ENCODE results near the gene KIAA1328. TPM values are rescaled to one million over a fixed set of nuclear protein-coding genes. Genes with fewer than 3 reads are reported as not detected.

Gene KIAA1328
- total and polyA plus RNA-seq, 2 donors (not counting 3 experiments of a cell fraction or from before 2014, with no cell fraction given), result 2.7 to 6.5 TPM

DNA sequence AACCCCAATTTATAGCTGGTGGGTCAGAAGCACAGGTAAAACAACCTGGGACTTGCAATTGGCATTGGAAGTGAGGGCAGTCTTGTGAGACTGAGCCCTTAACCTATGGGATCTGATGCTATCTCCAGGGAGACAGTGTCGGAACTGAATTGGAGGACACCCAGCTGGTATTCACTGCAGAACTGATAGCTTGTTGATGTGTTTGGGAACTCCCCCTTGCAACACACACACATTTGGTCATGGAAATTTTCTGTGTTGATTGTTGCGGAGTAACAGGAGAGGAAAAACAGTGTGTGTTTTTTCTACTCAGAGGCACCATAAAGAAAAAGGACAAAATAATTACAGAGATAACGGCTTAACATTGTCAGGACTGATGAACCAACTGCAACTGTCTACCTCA, 16.2 kb upstream of the KIAA1328 start:
- DNase-seq (ENCODE audit: low read depth, low spot score), result no peak
- CTCF ChIA-PET, result interaction anchor here (1.2 kb wide), 1 partner anchor 102 kb away, joined by 3 read pairs; no protein-coding TSS in a partner anchor
- H4K20me1 ChIP-seq (replicated peaks; ENCODE audit: control insufficient read depth, extremely low read depth, insufficient read depth, low read length), result no peaks in the 10 kb centered on the region

More for the DNA sequence above, 16.2 kb upstream of the KIAA1328 start:
- TF ChIP-seq FOS (IDR thresholded peaks at IDR 0.05; ENCODE audit: borderline replicate concordance, insufficient read depth, low read length), result no peak
- no peak for TF ChIP-seq JUN (IDR thresholded peaks at IDR 0.05; ENCODE audit: borderline replicate concordance, insufficient read depth, insufficient read length, low read depth)
- TF ChIP-seq POLR2AphosphoS5 (IDR thresholded peaks at IDR 0.05; ENCODE audit: insufficient read depth, low read depth, low read length), result no peak
- TF ChIP-seq POLR2A (IDR thresholded peaks at IDR 0.05; ENCODE audit: low read depth, low read length), result no peak
- TF ChIP-seq, protein P1, sequence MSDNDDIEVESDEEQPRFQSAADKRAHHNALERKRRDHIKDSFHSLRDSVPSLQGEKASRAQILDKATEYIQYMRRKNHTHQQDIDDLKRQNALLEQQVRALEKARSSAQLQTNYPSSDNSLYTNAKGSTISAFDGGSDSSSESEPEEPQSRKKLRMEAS (IDR thresholded peaks at IDR 0.05; ENCODE audit: insufficient read depth, insufficient read length), result no peak
- no peak for TF ChIP-seq MYC (IDR thresholded peaks at IDR 0.05; ENCODE audit: low read depth, low read length)
- no peak for TF ChIP-seq EZH2 (IDR thresholded peaks at IDR 0.05; ENCODE audit: borderline replicate concordance, low read depth, low read length, severe bottlenecking)
- TF ChIP-seq, protein P2, sequence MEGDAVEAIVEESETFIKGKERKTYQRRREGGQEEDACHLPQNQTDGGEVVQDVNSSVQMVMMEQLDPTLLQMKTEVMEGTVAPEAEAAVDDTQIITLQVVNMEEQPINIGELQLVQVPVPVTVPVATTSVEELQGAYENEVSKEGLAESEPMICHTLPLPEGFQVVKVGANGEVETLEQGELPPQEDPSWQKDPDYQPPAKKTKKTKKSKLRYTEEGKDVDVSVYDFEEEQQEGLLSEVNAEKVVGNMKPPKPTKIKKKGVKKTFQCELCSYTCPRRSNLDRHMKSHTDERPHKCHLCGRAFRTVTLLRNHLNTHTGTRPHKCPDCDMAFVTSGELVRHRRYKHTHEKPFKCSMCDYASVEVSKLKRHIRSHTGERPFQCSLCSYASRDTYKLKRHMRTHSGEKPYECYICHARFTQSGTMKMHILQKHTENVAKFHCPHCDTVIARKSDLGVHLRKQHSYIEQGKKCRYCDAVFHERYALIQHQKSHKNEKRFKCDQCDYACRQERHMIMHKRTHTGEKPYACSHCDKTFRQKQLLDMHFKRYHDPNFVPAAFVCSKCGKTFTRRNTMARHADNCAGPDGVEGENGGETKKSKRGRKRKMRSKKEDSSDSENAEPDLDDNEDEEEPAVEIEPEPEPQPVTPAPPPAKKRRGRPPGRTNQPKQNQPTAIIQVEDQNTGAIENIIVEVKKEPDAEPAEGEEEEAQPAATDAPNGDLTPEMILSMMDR (IDR thresholded peaks at IDR 0.05; ENCODE audit: extremely low read depth in 1 of 2, insufficient read depth in 1 of 2, low read depth in 1 of 2, low read length in 2 of 2), result no peak
- no peak for TF ChIP-seq GATA2 (IDR thresholded peaks at IDR 0.05; ENCODE audit: insufficient read depth, insufficient read length, low read depth, low read length)
- no peak overlapping the region for H2AFZ ChIP-seq (ENCODE audit: low read depth, low read length)
- POLR2A ChIA-PET, result no interaction called here
- no peak overlapping the region for H3K9ac ChIP-seq (replicated peaks; ENCODE audit: extremely low read depth, insufficient read depth, low read length)
- no TSS peak for BruUV-seq (replicated peaks)
- H3K9me1 ChIP-seq (replicated peaks; ENCODE audit: control insufficient read depth, extremely low read depth, insufficient read depth, low read length), result no peaks in the 10 kb centered on the region
- H3K36me3 ChIP-seq (ENCODE audit: control insufficient read depth in 2 of 2, extremely low read depth in 1 of 2, insufficient read depth in 2 of 2, low read length in 2 of 2), result peaks cover 5 to 21% of the 10 kb centered on the region in 2 experiments
- dilution Hi-C loops (cut with MboI; ENCODE audit: extremely low pct_ligation_motif_present, low sequenced_read_pairs), result no loop called here
- no peak overlapping the region for H3K4me3 ChIP-seq (replicated peaks in 1 of 3; ENCODE audit: insufficient read depth in 1 of 3, low read depth in 1 of 3, low read length in 3 of 3)
- H3K4me1 ChIP-seq (ENCODE audit: control insufficient read depth, extremely low read depth, insufficient read depth, low read length), result no peaks in the 10 kb centered on the region
- H3K4me2 ChIP-seq (ENCODE audit: insufficient read depth, low read length), result no peak overlapping the region
- H3K79me2 ChIP-seq (ENCODE audit: control insufficient read depth, insufficient read depth, low read length), result peaks cover 4% of the 10 kb centered on the region
- intact Hi-C loops (cut with micrococcal nuclease), result no loop called here
- H3K9me3 ChIP-seq (replicated peaks; ENCODE audit: control insufficient read depth, insufficient read depth, low read length), result no peaks in the 10 kb centered on the region
- H3K27me3 ChIP-seq (ENCODE audit: control insufficient read depth in 2 of 2, insufficient read depth in 2 of 2, low read length in 2 of 2), result no peaks in the 10 kb centered on the region
- no peak overlapping the region for H3K27ac ChIP-seq (ENCODE audit: insufficient read depth, low read depth, low read length)
- FAIRE-seq, result no peak
